ENCODE results near the gene CMKLR1. TPM values are rescaled to one million over a fixed set of nuclear protein-coding genes. Genes with fewer than 3 reads are reported as not detected.

Gene CMKLR1
- total RNA-seq, 1 donor from 2014 or later: 10.1 TPM

GRCh38 chr12:108297895-108298760, 41.0 kb downstream of the CMKLR1 start:
- H3K4me1 ChIP-seq: peaks cover 12% of the 10 kb centered on the region
- H3K36me3 ChIP-seq: no peaks in the 10 kb centered on the region
- TF ChIP-seq POLR2A (IDR thresholded peaks at IDR 0.05) (no peak), CTCF (IDR thresholded peaks at IDR 0.05) (no peak), POLR2AphosphoS5 (IDR thresholded peaks at IDR 0.05; ENCODE audit: insufficient read depth in 1 of 2, low read depth in 1 of 2) (no peak)
- no peak overlapping the region for H3K4me3 ChIP-seq
- intact Hi-C loops (cut with DNase I): no loop called here
- no peak overlapping the region for H3K27ac ChIP-seq
- DNase-seq (ENCODE audit: extremely low spot score in 2 of 2): no peak
- no peaks in the 10 kb centered on the region for H3K27me3 ChIP-seq
- H3K9me3 ChIP-seq: no peaks in the 10 kb centered on the region

GRCh38 chr12:108297424-108297823, 41.7 kb downstream of the CMKLR1 start:
- peaks cover 5% of the 10 kb centered on the region for H3K4me1 ChIP-seq
- DNase-seq (ENCODE audit: extremely low spot score in 2 of 2): no peak
- H3K27ac ChIP-seq: no peak overlapping the region
- no peaks in the 10 kb centered on the region for H3K27me3 ChIP-seq
- H3K4me3 ChIP-seq: no peak overlapping the region
- H3K36me3 ChIP-seq: no peaks in the 10 kb centered on the region
- no peak for TF ChIP-seq POLR2AphosphoS5 (IDR thresholded peaks at IDR 0.05; ENCODE audit: insufficient read depth in 1 of 2, low read depth in 1 of 2)
- no peak for TF ChIP-seq CTCF (IDR thresholded peaks at IDR 0.05)
- no peak for TF ChIP-seq POLR2A (IDR thresholded peaks at IDR 0.05)
- intact Hi-C loops (cut with DNase I): no loop called here
- no peaks in the 10 kb centered on the region for H3K9me3 ChIP-seq

GRCh38 chr12:108296945-108297344, 42.2 kb downstream of the CMKLR1 start:
- intact Hi-C loops (cut with DNase I): no loop called here

GRCh38 chr12:108295641-108296040, 43.5 kb downstream of the CMKLR1 start:
- TF ChIP-seq POLR2A (IDR thresholded peaks at IDR 0.05): no peak
- TF ChIP-seq CTCF (IDR thresholded peaks at IDR 0.05): no peak
- no peak for TF ChIP-seq POLR2AphosphoS5 (IDR thresholded peaks at IDR 0.05; ENCODE audit: insufficient read depth in 1 of 2, low read depth in 1 of 2)
- Histone ChIP-seq H3K4me1 (no peaks in the 10 kb centered on the region), H3K27ac (no peak overlapping the region), H3K4me3 (no peak overlapping the region), H3K36me3 (no peaks in the 10 kb centered on the region), H3K9me3 (no peaks in the 10 kb centered on the region), H3K27me3 (no peaks in the 10 kb centered on the region)
- DNase-seq (ENCODE audit: extremely low spot score in 2 of 2): no peak
- intact Hi-C loops (cut with DNase I): no loop called here

More at GRCh38 chr12:108296945-108297344, 42.2 kb downstream of the CMKLR1 start:
- H3K9me3 ChIP-seq: no peaks in the 10 kb centered on the region
- H3K27ac ChIP-seq: no peak overlapping the region
- H3K4me3 ChIP-seq: no peak overlapping the region
- no peaks in the 10 kb centered on the region for H3K36me3 ChIP-seq
- TF ChIP-seq POLR2A (IDR thresholded peaks at IDR 0.05): no peak
- no peak for TF ChIP-seq CTCF (IDR thresholded peaks at IDR 0.05)
- TF ChIP-seq POLR2AphosphoS5 (IDR thresholded peaks at IDR 0.05; ENCODE audit: insufficient read depth in 1 of 2, low read depth in 1 of 2): no peak
- H3K4me1 ChIP-seq: peaks cover under 1% of the 10 kb centered on the region
- no peaks in the 10 kb centered on the region for H3K27me3 ChIP-seq
- DNase-seq (ENCODE audit: extremely low spot score in 2 of 2): no peak
